GM19240 (cell line): Measurements from ENCODE around the gene FNDC7.
"Not testable (repeated sequence)": the region's sequence is repeated elsewhere in the genome, so short reads cannot be mapped to it uniquely, and the experiment has no call there.

Experiments
- DNase-seq: peaks from one replicate; pipeline ENCODE4 v3.0.0; 2011; ENCODE audit warnings: low spot score; ENCODE audit not compliant: insufficient read length

FNDC7 gene

DNA sequence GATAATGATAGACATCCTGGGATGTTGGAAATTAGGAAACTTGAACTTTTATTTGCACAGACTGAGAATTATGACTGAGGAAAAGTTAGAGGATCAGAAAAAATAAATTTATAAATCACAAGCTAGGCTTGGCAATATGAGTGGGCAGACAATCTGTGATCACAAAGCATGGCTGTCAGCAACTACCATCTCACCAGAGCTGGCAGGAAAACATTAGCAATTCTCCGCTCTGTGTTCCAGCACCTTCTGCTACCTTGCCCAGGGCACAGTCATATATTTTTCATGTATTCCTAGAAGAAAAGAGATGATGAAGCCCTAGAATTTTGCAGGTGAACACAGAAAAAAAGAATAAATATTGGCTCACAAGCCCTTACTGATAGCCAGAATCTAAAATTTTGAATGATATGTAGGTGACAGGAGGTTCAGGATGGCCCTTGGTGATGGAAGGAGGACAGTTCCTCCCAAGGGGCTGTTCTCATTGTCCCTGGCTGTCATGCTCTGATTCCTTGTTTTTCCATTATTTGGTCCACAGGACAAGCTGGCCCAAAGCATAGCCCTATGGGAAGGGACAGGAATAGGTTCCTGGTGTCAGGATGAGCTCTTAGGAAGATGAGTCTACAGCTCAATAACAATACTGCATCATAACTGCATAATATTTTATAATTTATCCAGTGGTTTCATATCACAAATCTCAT lies 21.6 kb downstream of the FNDC7 start:
- DNase-seq = no peak

DNA sequence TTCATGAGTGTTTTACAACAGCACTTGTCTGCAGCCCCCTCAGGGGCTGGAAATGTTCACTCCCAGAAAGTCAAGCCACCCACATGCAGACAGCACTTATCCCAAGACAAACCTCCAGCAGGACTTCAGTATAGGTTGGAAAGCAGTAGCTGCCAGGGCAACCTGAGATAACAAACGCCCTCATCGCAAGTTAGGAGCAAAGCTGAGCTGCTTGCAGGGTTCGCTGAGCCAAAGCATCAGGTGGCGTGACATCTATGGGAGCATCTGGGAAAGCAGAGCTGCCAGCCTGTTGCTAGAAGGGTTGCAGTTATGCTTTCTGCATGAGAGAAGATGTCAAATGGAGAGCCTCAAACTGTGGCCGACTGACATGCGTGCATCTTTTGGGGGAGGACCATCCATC lies 29.5 kb downstream of the FNDC7 start:
- no peak for DNase-seq

DNA sequence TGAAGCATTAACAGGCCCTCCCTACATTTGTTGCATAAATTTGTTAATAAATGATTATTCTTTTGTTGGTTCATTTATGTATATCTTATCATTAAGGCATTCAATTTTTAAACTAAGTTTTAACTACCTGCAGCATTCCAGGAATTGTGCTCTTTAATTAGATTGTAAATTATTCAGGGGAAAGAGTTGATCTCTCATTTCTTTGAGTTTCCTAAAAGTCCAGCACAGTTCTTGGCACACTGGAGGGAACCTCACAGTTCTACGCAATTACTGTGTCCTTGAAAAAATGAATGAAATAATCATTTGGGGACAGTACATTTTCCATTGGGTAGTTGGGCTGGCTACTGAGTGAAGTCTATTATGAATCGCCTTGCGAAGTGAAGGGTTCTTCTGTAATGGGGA lies 33.3 kb downstream of the FNDC7 start:
- DNase-seq = no peak

GRCh38 chr1:108746382-108747170 lies 33.9 kb downstream of the FNDC7 start, which contains the start of gene STXBP3:
TSS of gene STXBP3 (plus strand) at chr1:108746674. CDS start at chr1:108746738, 64 bp downstream.
- peak; percentile 91 for DNase-seq

- DNase-seq = no peak
Measured at GRCh38 chr1:108747171-108747850, 34.6 kb downstream of the FNDC7 start.

GRCh38 chr1:108747898-108748297 lies 35.2 kb downstream of the FNDC7 start:
- no peak for DNase-seq

DNA sequence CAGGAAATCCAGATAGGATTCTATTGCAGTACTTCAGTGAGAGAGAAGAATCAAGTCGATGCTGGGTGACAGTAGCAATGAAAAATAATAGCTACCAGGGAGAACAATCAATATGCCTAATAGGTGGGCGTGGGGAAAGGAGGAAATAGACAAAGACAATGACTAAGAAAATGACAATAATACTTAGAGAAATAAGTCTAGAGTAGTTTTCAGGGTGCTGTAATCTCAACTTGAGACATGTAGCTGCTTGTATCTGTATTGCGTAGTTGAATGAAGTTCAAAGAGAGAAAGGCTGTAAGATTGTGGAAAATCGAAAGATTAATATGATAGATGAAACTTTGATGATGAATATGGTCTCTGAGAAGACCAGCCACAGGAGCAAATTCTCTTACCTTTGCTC lies 36.4 kb downstream of the FNDC7 start:
- no peak for DNase-seq

- no peak for DNase-seq
Measured at GRCh38 chr1:108750476-108751181, 37.9 kb downstream of the FNDC7 start.

DNA sequence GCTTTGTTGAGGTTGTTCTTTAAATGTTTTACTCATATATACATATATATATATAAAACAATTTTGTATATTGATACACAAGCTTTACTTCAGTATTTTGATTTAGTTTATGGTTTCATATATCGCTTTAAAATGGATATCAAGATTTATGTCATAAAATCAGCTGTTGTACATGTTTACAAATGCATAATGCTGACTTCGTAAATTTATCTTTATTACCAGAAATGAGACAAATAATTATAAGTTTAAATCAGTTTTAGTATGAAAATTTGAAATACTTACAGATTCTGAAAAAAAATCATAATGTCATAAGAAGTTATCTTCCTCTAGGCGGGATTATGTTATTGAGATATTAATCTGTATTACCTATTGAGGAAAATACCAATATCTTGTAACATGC lies 40.7 kb downstream of the FNDC7 start:
- DNase-seq = no peak

- DNase-seq = no peak
Measured at GRCh38 chr1:108758796-108759195, 46.1 kb downstream of the FNDC7 start.

DNA sequence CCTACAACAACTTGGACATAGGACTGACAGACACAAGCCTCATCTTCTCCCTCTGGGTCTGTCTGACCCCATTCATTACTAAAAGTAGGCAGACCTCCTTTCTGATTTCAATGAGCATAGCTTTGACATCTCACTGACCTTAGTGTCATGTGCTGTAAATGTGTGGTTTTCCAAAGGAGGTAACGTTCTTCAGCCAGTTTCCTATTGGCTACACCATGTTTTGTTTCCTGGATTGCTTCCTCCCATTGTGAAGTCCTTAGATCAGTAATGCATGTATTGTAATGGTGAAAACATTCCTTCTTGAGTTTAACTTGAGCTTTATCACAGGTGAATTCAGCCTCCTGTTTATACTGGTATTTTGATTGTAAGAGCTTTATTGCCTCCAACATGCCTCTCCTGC lies 54.4 kb downstream of the FNDC7 start:
- no peak for DNase-seq

DNA sequence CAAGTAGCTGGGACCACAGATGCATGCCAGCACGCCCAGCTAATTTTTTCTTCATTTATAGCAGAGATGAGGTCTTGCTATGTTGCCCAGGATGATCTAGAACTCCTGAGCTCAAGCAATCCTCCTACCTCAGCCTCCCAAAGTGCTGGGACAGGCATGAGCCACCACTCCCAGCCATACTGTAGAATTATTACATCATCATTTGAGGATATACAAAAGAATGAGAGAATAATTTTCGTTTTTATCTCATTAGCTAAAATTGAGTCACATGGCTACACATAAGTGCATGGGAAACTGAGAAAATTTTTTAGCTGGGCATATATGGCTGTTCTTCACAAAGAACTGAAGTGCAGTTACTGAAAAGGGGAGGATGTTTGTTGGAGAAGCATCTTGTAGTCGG lies 55.0 kb downstream of the FNDC7 start:
- no peak for DNase-seq

DNA sequence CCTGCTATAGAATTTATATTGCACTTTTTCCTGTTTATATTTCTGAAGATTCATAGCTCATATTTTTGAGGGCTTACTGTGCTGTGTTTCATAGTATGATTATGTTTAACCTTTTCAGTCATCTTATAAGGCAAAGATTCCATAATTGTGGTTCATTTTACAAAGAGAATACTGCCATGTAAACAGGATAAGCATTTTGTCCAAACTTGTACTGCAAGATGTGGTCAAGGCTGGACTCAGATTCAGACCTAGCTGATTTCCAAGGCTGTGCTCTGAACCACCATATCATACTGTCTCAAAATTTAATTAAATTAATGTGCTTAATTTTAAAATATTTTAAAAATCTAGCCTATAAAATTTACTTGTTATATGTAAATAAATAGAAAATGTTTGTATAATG lies 65.1 kb downstream of the FNDC7 start:
- DNase-seq = no peak

- no peak for DNase-seq
Measured at GRCh38 chr1:108779455-108779854, 66.7 kb downstream of the FNDC7 start.

DNA sequence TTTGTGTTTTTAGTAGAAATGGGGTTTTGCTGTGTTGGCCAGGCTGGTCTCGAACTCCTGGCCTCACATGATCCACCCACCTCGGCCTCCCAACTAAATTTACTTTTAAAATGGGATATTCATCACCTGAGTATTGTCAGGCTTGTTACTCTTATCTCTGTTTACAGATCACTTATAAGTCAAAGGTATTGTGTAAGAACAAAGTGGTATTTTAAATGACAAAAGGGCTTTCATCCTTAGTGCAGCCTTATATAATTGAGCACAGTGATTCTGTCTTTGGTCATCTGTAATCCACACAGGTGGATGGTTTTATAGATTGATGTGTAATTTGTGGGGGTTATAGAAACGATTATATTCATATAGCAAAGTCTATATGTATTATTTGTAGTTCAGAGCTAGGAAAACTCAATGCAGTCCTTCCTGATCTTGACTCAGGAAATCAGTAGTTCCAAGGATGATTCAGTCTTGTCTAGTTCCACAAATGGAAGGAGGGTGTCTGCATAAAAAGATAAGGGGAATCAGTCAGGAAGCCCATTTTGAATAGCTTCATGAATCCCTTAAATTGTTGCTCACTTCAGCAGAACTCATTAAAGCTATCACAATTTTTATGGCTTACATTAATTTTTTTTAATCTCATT lies 68.3 kb downstream of the FNDC7 start:
- no peak for DNase-seq

DNA sequence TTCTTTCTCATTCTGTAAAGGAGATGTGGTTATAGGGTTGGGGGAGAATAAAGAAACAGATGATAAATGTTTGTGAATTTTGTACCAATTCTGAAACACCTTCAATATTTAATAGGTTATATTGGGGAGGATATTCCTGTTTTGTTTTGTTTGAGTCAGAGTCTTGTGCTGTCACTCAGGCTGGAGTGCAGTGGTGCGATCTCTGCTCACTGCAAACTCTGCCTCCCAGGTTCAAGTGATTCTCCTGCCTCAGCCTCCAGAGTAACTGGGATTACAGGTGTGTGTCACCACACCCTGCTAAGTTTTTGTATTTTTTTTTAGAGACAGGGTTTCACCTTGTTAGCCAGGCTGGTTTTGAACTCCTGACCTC lies 68.9 kb downstream of the FNDC7 start:
- DNase-seq = not testable (repeated sequence)

GRCh38 chr1:108785264-108785663 lies 72.6 kb downstream of the FNDC7 start:
- DNase-seq = no peak

DNA sequence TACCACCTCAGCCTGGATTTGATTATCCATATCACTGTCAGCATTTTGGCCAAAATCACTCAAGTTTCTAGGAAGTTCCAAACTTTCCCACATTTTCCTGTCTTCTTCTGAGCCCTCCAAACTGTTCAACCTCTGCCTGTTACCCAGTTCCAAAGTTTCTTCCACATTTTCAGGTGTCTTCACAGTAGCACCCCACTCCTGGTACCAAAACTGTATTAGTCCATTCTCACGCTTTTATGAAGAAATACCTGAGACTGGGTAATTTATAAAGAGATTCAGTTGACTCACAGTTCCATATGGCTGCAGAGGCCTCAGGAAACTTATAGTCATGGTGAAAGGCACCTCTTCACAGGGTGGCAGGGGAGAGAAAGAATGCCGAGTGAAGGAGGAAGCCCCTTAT lies 73.2 kb downstream of the FNDC7 start:
- no peak for DNase-seq

DNA sequence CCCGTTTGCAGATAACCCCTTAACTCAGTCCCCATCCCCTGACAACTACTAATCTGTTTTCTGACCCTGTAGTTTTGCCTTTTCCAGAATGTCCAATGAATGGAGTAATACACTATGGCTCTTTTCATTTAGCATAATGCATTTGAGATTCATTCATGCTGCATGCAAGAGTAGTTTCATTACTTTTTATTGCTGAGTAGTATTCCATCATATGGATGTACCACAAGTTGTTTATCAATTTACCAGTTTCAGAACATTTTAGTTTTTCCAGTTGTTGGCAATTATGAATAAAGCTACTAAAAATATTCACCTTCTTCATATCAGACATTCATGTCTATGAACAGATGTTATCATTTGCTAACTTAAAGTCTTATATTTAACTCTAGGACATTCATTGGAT lies 79.1 kb downstream of the FNDC7 start:
- no peak for DNase-seq
